Measurements from ENCODE around the gene IL17A. TPM values are rescaled to one million over a fixed set of nuclear protein-coding genes. Genes with fewer than 3 reads are reported as not detected.

The IL17A gene
- total RNA-seq, 1 donor from 2014 or later: not detected

DNA sequence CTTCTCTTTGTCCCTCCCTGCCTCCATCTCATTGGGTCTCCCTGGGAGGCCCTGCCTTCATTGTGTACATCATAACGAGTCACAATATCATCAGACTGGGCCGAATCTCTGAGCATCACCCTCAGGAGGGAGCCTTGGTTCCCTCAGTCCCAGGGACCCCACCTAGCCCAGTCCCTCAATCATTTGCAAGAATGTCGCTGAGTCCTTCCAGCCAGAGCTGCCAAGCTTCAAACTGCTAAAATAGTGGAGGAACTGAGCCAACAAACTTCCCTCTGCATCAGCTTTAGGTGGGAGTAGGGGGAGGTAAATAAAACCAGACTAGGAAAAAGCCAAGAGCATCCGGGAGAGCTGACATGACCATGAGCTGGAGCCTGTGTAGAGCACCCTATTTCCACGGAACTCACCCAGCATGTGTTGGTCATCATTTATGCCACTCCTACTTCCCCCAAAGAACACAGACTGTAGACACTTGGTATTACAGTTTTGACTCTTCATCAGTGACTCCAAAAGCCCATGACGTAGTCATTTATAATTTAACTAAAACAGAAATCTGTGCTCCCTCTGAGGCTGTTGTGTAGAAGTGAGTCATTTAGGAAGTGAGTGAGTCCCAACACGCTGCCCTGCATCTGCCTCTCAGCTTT lies 28.8 kb upstream of the IL17A start:
- Mint-ChIP-seq H3K36me3 (no peaks in the 10 kb centered on the region), H3K27ac (no peak overlapping the region), H3K9me3 (peaks cover 10% of the 10 kb centered on the region), H3K4me3 (no peak overlapping the region), H3K4me1 (peaks cover 8% of the 10 kb centered on the region), H3K27me3 (ENCODE audit: low read depth) (peaks cover 6% of the 10 kb centered on the region)
- TF ChIP-seq, protein P1, sequence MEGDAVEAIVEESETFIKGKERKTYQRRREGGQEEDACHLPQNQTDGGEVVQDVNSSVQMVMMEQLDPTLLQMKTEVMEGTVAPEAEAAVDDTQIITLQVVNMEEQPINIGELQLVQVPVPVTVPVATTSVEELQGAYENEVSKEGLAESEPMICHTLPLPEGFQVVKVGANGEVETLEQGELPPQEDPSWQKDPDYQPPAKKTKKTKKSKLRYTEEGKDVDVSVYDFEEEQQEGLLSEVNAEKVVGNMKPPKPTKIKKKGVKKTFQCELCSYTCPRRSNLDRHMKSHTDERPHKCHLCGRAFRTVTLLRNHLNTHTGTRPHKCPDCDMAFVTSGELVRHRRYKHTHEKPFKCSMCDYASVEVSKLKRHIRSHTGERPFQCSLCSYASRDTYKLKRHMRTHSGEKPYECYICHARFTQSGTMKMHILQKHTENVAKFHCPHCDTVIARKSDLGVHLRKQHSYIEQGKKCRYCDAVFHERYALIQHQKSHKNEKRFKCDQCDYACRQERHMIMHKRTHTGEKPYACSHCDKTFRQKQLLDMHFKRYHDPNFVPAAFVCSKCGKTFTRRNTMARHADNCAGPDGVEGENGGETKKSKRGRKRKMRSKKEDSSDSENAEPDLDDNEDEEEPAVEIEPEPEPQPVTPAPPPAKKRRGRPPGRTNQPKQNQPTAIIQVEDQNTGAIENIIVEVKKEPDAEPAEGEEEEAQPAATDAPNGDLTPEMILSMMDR (IDR thresholded peaks at IDR 0.05; ENCODE audit: unreplicated experiment): no peak
- DNase-seq (ENCODE audit: low spot score in 2 of 2, unreplicated experiment in 2 of 2): no peak

DNA sequence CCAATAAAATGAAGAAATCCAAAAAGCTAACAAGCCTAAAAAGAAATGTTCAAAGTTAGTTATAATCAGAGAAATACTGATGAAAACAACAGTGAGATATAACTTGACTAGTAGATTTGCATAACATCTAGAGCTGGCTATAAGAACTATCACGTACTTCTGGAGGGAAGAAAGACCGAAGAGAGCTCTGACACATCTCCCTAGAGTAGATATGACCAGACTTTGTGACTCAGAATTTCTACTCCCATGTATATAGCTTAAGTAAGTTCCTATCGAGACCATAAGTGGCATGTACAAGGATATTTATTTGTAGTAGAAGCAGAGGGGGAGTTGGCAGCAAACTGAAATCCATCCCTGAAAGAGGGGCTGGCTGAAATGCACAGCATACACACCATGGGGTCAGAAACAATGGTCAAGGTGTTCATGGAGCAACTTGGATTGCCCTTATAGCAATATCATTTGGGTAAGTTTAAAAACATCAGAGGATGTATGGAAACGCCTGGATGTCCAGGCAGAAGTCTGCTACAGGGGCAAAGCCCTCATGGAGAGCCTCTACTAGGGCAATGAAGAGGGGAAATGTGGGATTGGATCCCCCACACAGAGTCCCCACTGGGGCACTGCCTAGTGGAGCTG lies 25.6 kb upstream of the IL17A start:
- no peaks in the 10 kb centered on the region for H3K4me1 Mint-ChIP-seq
- no peaks in the 10 kb centered on the region for H3K36me3 Mint-ChIP-seq
- H3K27me3 Mint-ChIP-seq (ENCODE audit: low read depth): peaks cover 15% of the 10 kb centered on the region
- TF ChIP-seq, protein P1 (IDR thresholded peaks at IDR 0.05; ENCODE audit: unreplicated experiment): no peak
- H3K27ac Mint-ChIP-seq: no peak overlapping the region
- no peak overlapping the region for H3K4me3 Mint-ChIP-seq
- DNase-seq (ENCODE audit: low spot score in 2 of 2, unreplicated experiment in 2 of 2): no peak
- peaks cover 18% of the 10 kb centered on the region for H3K9me3 Mint-ChIP-seq

DNA sequence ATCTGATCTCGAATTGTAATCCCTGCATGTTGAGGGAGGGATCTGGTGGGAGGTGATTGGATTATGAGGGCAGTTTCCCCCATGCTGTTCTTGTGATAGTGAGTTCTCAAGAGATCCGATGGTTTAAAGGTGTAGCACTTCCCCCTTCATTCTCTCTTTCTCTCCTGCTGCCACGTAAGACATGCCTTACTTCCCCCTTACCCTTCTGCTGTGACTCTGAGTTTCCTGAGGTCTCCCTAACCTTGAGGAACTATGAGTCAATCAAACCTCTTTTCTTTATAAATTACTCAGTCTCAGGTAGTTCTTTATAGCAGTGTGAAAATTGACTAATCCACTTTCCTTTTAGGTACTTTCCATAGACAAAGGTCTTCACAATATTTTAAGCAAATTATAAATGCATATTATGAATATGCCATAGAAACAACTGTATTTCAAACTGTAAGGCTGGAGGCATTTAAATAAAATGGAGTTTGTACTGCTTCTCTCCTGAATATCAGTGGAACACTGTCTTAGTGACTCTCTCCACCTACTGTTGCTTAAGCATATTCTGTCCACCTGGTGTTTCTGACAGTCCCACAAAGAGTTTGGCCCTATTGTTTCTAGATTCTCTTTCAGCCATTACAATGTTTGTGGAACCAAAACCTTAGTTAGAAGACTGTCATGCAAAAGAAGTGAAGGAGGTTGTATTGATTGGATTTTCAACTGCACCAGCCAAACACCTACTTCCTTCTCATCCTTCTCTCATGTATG lies 24.3 kb upstream of the IL17A start:
- H3K9me3 Mint-ChIP-seq: peaks cover 18% of the 10 kb centered on the region
- TF ChIP-seq, protein P1 (IDR thresholded peaks at IDR 0.05; ENCODE audit: unreplicated experiment): no peak
- no peaks in the 10 kb centered on the region for H3K4me1 Mint-ChIP-seq
- peaks cover 15% of the 10 kb centered on the region for H3K27me3 Mint-ChIP-seq (ENCODE audit: low read depth)
- H3K36me3 Mint-ChIP-seq: no peaks in the 10 kb centered on the region
- no peak for DNase-seq (ENCODE audit: low spot score in 2 of 2, unreplicated experiment in 2 of 2)
- H3K27ac Mint-ChIP-seq: no peak overlapping the region
- H3K4me3 Mint-ChIP-seq: no peak overlapping the region

DNA sequence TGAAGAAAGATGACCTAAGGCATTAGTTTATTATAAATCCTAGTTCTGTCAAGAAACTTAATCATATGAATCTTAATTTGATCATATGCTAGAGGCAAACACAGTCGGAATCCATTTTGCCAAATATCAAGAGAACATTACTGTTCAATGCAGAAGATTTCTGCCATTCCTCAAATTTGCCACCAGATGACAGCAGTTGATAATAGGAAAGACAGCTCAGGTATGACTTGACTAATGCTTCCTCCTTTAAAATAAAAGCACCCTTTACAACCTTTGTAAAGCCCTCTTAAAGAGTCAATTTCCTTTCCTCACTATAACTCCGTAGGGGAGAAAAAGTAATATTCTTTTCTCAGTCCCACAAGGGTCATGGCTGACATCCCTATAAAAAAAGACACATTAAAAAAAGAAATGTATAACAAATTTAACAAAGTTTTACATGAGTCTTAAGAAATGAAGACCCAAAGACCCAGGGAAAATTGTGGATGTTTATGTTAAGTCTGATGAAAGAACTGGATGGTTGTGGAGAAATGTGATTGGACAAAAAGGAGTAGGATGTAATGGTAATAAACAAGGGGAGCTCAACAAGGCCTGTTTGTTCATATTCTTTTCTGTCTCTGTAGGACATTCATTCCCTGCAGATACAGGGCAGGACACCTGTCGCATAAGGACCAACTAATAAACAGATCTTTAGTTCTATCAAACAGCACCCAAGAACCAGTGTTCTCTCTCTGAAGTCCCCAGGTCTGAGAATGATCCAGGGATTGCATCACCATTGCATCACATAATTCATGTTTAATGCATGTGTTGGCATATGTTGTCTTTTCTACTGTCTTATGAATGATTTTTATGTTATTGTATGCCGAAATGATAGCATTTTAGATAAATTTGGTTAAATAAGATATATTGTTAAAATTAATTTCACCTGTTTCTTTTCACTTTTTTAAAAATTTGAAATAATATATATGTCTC lies 23.0 kb upstream of the IL17A start:
- DNase-seq (ENCODE audit: low spot score in 2 of 2, unreplicated experiment in 2 of 2): no peak
- H3K27ac Mint-ChIP-seq: no peak overlapping the region
- no peaks in the 10 kb centered on the region for H3K4me1 Mint-ChIP-seq
- no peak overlapping the region for H3K4me3 Mint-ChIP-seq
- peaks cover 18% of the 10 kb centered on the region for H3K9me3 Mint-ChIP-seq
- no peaks in the 10 kb centered on the region for H3K36me3 Mint-ChIP-seq
- TF ChIP-seq, protein P1 (IDR thresholded peaks at IDR 0.05; ENCODE audit: unreplicated experiment): no peak
- peaks cover 21% of the 10 kb centered on the region for H3K27me3 Mint-ChIP-seq (ENCODE audit: low read depth)
